Peyer's patch (tissue), 4 donors: ENCODE data around the gene CLEC4D.

Experiments used
- CTCF ChIP-seq, 6 experiments: fragments of 450-650 bp in 4 of 6; fragments of 200-600 bp in 2 of 6; sonication (generic) in 1 of 6; IDR thresholded peaks; one replicate each; pipeline ENCODE4 v1.5.1; 2017 to 2019; ENCODE audit warnings: antibody characterized with exemption in 6 of 6, mild to moderate bottlenecking in 3 of 6, moderate library complexity in 1 of 6
- POLR2A ChIP-seq, 2 donors: fragments of 450-650 bp; IDR thresholded peaks; one replicate each; pipeline ENCODE4 v1.5.1; 2017; ENCODE audit warnings: antibody characterized with exemption in 2 of 2, mild to moderate bottlenecking in 2 of 2, moderate library complexity in 2 of 2

DNA sequence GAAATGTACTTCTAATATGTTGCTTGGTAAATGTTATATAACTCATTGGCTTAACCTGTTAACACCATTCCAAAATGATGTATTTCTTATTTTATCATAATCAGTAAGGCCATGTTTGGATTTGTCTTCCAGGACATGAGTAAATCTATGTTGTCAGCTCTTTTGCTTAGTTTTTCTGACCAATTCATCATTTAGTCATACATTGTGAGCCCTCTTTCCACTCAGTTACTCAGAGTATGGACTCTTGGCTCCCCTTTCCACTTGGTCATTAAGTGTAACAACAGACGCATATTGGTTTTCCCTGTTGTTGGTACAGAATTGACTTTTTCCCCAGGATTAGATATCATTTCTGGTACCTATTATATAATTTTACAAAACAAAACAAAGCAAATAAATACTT is 9.0 kb upstream of the CLEC4D start:
- TF ChIP-seq CTCF (IDR thresholded peaks at IDR 0.05): no peak
- no peak for TF ChIP-seq POLR2A (IDR thresholded peaks at IDR 0.05)
